Islet precursor cell (in vitro differentiated cells): ENCODE data around the gene C19orf53.

Experiments
- DNase-seq: peaks from one replicate; pipeline ENCODE4 v3.0.0-alpha.2; 2018

The C19orf53 gene

DNA sequence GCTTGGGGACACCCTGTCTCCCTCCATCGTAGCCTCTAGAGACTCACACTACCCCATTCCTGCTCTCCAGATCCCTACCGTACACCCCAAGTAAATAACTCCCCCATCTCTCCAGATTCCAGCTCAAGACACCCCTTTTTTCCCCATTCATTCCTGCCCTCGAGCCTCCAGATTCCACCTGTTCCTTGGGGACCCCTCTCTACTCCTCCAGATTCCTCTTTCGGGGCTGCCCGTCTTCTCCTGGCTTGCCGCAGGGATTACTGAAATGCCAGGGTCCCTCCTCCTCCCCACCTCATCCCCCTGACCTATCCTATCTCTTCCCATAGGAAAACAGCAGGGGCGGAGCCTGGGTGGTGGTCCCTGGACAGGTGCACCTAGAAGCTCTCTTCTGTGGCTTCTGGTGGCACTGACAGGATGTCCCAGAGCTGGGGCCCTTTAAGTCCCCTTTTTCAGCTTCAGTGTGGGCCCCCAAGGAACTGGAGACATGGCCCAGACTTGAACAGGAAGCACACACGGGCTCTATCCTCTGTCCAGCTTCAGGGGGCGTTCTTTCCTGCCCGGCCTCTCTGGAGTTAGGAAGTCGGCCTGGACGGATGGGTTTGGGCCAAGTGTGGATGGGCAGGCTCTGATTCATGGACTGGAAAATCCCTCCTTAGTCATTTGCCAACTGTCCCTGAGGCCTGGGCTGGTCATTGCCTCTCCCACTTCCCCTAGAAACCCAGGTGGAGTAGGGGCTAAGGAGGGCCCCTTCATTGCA is 22.2 kb downstream of the C19orf53 start:
- DNase-seq = peak; percentile 74

DNA sequence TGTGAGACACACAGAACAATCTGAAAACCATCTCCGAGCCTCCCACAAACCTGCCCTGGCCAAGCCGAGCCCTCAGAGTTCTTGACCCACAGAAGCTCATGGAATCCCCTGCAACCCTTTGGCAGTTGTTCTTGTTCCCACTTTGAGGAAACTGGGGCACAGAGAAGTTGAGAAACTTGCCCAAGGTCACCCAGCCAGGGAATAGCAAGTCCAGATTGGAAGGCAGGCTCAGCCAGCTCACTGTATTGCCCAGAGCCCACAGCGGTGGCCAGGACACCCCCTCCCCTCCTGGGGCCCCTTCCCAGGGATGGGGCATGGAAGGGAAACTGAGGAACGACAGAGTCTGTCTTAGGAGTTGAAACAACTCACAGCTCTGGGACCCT is 22.8 kb downstream of the C19orf53 start:
- DNase-seq = no peak

DNA sequence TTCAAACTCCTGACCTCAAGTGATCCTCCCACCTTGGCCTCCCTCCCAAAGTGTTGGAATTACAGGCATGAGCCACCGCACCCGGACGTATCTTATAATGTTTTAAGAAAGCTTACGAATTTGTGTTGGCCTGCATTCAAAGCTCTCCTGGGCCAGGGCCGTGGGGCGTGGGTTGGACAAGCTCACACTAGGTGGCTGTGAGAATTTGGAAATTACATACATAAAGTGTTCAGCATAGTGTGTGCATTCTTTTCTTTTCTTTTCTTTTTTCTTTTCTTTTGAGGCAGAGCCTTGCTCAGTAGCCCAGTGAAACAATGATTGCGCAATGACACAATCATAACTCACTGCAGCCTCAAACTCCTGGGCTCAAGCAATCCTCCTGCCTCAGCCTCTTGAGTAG is 23.6 kb downstream of the C19orf53 start:
- no peak for DNase-seq

DNA sequence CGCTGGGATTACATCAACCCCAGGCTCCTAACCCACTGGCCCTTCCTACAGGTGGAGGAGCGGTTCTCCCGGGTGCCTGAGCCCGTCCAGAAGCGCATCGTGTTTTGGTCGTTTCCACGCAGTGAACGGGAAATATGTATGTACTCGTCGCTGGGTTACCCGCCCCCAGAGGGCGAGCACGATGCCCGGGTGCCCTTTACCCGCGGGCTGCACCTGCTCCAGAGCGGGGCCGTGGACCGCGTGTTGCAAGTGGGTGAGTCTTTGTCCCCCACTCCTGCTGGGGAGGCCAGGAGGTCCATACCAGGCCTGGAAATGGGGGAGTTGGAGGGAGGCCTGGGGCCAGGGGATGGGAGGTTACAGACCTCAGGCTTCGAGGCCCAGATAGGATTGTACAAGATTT is 25.4 kb downstream of the C19orf53 start:
- DNase-seq = no peak

DNA sequence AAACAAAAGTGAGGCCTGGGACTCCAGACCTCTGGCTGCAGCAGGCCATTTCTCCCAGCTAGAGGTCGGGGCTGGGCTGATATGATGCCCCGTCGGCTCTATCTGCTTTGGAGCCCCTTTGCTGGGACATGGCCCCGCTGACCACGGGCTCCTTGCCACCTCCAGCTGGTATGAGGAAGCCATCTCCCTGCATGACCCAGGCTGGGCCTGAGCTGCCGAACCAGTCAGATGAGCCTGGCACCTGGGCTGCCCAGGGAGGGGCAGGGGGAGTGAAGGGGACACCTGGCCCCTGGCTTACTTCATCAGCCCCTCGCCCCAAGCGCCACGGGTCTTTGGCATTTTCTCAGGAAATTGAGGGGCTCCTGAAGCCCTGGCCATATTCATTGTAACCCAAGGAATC is 28.8 kb downstream of the C19orf53 start:
- DNase-seq = no peak

DNA sequence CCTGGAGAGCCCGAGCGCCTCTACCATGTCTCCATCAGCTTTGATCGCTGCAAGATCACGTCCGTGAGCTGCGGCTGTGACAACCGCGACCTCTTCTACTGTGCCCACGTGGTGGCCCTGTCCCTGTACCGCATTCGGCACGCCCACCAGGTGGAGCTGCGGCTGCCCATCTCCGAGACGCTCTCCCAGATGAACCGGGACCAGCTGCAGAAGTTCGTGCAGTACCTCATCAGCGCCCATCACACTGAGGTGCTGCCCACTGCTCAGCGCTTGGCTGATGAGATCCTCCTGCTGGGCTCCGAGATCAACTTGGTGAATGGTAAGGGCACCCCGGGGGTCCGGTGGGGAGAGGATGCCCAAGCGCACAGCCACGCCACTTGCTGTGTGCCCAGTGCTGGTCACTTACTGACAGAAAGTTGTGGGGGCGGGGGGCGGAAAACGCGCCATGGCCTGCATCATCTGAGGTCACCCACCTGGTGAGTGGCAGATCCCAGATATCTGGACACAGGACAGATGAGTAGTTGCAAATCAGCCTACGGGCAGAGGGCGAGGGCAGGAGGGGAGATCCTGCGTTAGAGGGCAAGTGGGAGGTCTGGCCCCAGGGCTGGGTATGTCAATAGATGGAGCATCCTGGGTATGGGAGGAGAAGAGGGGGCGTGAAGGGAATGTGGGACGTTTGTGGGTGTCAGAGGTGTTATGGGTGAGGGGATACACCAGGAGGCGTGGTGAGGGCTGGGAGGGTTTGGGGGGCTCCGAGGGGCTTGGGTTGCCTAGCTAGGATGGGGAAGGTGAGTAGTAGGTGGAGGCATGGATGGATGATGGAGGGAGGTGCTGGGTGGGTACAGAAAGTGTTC is 30.8 kb downstream of the C19orf53 start:
- DNase-seq = peak; percentile 77

DNA sequence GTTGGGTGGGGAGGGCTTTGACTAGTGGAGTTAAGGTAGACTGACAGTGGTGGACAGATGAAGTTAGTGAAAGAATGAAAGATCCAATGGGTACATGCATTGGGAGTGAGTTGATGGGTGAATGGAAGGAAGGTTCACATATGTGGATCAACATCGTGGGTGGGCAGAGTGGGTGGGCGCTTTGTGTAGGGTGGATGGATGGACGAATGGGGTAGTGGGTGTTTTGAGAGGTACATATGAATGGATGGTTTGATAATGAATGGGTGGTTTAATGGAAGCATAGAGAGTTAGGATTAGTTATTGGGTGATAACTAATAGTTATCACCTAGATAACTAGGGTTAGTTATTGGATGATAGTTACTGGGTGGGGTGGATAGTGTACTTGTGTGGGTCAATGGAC is 32.5 kb downstream of the C19orf53 start:
- no peak for DNase-seq

DNA sequence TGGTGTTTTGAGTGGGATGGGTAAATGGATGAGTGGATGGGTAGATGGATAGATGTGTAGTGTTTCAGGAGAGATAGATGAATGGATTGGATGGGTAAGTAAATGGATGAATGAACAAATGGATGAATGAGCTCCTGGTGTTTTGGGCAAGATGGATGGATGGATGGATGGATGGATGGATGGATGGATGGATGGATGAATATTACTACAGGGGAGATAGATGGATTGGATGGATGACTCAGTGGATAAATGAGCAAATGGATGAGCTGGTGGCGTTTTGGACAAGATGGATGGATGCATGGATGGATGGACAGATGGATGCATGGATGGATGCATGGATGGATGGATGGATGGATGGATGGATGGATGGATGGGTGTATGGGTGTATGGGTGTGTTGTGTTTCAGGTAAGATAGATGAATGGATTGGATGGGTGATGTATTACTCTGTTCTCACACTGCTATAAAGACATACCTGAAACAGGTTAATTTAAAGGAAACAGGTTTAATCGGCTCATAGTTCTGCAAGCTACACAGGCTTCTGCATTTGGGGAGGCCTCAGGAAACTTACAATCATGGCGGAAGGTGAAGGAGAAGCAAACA is 33.3 kb downstream of the C19orf53 start:
- no peak for DNase-seq

DNA sequence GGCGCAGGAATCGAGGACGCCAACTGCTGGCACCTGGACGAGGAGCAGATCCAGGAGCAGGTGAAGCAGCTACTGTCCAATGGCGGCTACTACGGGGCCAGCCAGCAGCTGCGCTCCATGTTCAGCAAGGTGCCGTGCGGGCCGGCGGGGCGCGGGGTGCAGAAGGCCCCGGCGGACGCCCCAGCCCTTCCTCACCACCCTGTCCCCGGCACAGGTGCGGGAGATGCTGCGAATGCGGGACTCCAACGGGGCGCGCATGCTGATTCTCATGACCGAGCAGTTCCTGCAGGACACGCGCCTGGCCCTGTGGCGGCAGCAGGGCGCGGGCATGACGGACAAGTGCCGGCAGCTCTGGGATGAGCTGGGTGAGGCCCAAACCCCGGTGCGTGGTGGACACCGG is 34.6 kb downstream of the C19orf53 start:
- no peak for DNase-seq

DNA sequence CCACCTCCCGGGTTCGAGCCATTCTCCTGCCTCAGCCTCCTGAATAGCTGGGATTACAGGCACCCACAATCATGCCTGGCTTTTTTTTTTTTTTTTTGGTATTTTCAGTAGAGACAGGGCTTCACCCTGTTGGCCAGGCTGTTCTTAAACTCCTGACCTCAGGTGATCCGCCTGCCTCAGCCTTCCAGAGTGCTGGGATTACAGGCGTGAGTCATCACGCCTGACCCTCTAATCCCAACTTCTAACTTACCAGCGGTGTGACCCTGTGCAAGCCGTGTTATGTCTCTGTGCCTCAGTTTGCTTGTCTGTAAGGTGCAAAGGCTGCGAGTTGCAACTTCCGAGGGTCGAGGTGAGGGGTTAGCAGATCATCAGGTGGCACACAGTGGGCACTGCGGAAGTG is 38.3 kb downstream of the C19orf53 start:
- DNase-seq = no peak

DNA sequence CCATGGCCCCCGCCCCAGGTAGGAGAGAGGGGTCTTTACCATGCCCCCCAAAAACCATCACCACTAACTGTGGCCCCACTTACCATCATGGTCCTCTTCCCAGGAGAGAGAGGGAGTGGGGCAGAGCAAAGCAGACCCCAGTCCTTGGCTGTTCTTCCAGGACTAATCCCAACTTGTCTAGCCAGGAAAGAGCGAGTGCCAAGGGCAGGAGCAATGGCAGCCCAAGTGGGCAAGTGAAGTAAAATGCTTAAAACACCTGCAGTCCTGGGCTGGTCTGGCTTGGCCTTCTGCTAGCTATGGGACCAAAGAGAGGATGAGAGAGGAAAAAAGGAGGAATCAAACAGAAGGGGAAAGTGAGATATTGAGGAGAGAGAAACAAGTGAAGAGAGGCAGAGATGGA is 38.9 kb downstream of the C19orf53 start:
- no peak for DNase-seq

DNA sequence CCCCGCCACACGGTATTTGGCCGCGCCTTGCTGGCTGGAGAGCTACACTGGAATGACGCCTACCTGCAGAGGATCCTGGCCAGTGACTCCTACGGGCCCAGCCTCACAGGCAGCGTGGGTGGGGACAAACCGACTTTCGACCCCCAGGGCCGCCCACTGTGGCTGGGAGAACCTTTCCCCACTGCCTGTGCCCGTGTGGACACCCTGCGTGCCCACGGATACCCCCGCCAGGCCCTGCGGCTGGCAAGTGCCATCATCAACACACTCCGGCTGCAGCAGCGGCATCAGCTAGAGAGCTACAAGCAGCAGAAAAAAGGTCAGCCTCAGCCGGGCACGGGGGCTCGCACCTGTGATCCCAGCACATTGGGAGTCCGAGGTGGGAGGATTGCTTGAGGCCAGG is 40.3 kb downstream of the C19orf53 start:
- no peak for DNase-seq

DNA sequence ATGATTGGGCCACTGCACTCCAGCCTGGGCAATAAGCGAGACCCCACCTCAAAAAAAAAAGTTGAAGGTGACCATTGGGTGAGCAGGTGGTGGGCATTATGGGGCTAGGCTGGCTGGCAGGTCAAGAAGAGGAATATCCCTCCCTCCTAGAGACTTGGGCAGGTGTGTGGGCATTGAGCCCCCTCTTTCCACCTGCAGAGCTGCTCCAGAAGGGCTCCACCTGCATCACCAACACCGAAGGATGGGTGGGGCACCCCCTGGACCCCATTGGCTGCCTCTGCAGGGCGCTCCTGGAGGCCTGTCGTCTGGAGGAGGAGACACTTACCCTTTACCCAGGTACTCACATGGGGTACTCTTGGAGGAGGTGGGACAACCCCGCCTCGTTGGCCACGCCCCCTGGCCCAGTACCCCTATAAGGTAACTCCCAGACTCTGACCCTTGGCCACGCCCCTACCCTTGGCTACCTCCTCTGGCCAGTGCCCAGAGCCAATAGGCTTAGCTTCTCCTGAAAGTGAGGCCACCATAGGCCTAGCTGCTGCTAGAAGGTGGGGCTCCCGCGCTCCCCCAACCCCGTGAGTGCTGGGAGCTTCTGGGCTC is 42.9 kb downstream of the C19orf53 start:
- peak; percentile 80 for DNase-seq

DNA sequence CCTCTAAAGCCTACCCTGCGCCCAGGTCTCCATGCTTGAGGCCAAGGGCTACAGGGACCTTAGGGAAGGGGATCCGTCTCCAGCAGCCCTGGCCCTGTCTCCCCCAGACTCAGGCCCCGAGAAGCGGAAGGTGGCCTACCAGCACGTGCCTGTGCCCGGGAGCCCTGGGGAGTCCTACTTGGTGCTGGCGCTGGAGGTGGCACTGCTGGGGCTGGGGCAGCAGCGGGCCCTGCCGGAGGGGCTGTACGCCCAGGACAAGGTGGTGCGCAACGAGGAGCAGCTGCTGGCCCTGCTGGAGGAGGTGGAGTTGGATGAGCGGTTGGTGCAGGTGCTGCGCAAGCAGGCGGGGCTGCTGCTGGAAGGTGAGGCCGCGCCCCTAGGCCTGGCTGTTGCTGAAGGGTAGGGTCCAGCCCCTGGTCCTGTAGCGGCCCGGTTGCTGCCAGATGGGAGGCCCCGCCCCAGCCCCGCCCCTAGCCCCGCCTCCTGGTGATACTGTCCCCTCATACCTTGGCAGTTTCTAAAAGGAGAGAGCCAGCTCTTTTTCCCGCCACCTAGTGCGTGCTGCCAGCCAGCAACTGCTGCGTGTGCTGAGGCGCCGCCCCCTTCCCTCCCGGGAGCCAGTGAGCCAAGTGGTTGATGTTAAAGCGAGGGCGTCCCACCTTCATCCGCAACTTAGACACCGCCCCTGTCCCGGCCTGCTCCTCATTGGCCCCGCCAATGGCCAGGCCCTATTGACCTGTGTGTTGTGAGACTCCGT is 43.5 kb downstream of the C19orf53 start:
- DNase-seq = peak; percentile 97

DNA sequence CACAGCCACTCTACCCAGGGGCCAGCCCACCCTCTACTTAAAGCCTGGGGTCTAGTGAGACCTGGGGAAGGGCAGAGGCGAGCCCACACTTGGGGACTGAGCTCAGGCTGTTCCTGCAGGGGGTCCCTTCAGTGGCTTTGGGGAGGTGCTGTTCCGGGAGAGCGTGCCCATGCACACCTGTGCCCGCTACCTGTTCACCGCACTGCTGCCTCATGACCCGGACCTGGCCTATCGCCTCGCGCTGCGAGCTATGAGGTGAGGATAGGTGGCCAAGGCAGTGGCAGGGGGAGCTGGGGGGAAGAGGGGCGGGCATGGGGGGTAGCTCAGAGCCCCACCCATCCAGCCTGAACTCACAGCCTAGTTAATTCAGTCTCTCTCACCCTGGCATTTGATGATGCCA is 45.0 kb downstream of the C19orf53 start:
- no peak for DNase-seq

DNA sequence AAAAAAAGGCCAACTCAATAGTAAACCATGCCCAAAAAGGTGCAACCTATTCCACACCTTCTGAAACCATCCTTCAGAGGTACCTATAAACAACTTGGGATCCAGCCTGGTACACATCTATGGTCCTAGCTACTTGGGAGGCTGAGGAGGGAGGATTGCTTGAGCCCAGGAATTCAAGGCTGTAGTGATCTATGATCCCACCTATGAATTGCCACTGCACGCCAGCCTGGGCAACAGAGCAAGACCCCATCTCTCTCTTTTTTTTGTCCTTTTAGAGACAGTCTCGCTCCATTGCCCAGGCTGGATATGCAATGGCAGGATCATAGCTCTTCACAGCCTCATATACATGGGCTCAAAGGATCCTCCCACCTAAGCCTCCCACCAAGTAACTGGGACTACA is 47.0 kb downstream of the C19orf53 start:
- DNase-seq = no peak

DNA sequence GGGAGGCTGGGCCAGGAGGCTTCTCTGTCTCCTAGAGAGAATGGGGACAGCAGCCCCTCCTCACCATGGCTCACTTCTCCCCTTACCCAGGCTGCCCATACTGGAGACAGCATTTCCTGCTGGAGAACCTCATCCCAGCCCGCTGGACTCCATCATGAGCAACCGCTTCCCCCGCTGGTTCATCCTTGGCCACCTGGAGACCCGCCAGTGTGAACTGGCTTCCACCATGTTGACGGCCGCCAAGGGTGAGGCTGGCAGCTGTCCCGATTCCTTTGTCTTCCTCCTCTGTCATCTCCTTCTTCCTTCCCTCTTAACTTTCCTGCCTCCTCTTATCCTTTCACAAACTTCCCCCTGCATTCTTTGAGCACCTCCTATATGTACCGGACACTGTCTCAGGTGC is 49.0 kb downstream of the C19orf53 start:
- DNase-seq = no peak

DNA sequence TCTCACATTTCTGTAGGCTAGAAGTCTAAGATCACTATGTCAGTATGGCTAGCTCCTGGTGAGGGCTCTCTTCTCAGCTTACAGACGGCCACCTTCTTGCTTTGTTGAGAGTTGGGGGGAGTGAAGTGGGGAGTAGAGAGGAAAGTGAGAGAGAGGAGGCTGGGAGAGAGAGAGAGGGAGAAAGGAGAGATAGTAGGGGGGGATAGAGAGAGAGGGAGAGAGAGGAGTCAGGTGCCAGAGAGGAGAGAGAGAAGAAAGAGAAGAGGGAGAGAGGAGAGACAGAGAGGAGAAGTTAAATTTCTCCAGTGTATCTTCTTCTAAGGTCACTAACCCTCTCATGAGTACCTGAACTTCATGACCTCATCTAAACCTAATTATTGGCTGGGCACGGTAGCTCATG is 49.6 kb downstream of the C19orf53 start:
- DNase-seq = no peak

DNA sequence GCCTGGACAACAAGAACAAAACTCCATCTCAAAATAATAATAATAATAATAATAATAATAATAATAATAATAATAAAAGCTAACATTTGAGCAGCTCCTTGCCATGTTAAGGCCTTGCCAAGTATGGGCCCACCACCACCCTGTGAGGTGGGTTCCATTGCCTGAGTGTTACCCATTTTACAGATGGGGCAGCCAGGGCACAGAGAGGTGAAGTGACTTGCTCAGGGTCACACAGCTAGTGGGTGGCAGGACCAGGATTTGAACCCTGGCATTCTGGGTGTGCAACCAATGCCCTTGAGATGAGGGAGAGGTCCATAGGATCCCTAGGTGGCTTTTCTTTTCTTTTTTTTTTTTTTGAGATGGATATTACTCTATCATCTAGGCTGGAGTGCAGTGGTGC is 50.4 kb downstream of the C19orf53 start:
- DNase-seq = no peak

DNA sequence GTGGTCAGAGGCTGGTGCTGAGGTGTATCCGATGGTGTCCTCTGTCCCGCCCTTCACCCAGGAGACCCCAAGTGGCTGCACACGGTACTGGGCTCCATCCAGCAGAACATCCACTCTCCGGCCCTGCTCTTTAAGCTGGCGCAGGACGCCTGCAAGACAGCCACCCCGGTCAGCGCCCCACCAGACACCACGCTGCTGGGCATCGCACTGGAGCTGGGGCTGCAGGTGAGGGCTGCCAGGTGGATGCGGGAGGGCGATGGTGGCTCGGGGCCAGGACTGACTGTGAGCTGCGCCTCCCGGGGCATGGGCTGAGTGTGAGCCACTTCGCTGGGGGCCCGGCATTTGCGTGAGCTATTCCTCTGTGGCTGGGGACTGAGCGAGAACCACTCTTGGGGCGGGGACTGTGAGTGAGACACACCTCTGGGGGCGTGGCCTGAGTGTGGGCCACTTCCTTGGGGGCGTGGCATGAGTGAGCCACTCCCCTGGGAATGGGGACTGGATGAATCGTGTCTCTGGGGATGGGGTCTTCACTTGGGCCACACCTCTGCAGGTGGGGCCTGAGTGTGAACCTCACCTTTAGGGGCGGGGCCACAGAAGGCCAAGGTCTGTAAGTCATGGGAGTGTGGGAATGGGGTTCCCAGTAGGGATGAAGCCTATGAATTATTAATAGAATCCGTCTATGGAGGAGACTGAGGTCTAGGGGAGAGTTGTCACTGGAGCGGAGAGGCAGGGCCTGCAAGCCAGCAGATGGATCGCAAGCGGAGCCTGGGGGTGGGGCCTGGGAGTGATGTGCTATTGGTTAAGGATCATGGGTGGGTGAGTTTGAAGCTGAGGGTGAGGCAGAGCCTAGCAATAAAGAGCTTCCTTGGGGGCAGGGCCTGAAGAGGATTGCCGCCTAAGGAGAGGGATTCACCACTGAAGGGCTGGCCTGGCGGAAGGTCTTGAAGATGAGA is 51.5 kb downstream of the C19orf53 start:
- DNase-seq = peak; percentile 82

DNA sequence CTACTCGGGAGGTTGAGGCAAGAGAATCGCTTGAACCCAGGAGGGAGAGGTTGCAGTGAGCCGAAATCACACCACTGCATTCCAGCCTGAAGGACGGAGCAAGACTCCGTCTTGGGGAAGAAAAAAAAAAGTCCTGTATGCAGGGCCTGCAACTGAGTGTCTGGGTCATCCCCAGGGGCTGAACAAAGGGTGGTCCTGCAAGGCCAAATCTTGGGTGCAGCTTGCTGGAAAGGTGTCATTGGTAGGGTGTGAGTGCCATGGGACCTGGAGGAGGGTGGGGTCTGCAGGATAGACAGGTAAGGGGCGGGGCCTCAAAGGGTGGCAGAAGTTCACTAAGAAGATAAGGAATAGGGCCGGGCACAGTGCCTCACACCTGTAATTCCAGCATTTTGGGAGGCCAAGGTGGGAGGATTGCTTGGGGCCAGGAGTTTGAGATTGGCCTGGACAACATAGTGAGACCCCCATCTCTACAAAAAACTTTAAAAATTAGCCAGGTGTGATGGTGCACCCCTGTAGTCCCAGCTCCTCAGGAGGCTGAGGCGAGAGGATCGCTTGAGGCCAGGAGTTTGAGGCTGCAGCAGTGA is 52.5 kb downstream of the C19orf53 start:
- no peak for DNase-seq
